NCI-H524 treated with DMSO at 0.1 percent for 48 hours (cell line): ENCODE measurements around the gene HMGA1.
"Not testable (repeated sequence)": the region's sequence is repeated elsewhere in the genome, so short reads cannot be mapped to it uniquely, and the experiment has no call there.

Experiments used
- DNase-seq: peaks from one replicate; lab custom pipeline; 2025; lab: John Stamatoyannopoulos, UW

HMGA1 gene

DNA sequence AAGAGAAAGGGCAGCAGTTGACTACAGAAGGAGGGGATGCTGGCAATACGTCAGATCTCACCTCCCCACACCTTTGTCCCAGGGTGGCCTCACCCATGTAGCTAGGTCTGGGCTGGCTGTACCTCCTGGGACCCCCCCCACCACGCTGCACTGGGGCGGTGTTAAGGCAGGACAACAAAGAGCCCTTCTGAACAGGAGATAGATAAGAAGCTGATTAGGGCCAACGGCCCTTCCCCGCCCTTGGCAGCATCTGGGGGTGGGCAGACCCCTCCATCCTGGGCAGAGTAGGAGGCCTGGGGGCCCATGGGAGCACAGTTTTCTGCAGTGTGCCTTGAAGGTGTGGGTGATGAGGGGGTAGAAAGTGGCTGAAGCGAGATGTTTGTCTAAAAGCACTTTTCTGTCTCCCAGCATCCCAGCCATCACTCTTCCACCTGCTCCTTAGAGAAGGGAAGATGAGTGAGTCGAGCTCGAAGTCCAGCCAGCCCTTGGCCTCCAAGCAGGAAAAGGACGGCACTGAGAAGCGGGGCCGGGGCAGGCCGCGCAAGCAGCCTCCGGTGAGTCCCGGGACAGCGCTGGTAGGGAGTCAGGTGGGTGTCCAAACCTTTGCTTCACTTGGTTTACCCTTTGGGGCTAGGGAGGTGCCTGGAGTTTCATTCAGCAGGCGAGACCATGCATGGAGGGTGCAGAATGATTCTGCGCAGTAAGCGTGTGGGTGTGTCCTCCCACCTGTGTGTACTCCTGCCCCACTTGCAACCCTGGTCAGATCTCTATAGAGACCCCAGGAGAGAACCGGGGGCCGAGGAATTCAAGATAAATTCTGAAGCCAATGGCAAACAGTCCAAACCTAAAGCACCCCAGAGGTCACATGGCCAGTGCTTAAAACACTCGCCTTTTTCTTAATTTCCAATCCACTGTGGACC is 3.9 kb downstream of the HMGA1 start:
- DNase-seq: no peak

DNA sequence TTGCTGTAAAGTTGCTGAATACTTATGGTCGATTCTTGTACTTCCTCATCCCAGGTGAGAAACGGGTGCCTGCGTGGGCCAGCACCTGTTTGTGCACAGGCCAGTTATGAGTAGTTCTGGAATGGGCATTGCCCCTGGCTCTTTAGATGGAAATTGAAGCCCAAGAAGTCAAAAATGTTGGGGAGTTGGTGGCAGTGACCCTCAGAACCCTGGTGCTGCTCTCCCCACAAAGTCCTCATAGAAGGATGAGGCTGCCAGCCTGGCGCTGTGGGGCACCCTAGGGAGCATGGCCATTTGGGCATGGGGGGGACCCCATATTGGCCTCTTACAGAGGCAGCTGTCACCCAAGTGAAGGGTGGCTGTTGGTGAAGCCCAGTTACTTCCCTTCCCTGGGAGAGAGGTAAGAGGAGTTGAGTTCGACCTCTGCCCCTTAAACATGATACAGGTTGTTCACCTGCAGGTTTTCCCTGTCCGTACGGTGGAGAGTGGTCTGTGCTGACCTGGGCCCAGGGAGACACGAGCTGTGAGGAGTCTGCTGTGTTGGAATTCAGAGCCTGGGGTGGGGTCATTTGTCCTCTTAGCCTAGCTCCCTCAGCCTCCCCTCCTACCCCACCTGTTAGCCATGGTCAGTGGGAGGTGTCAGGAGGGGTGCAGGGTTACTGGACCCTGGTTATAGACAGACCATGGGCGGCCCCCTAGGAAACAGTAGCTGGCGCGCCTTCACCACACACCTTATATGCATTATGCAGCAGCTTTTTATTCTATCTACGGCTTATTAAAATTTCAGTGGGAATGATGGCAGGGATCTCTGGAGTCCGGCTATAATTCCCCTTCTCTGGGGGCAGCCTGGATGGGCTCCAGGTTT is 4.9 kb downstream of the HMGA1 start:
- no peak for DNase-seq

DNA sequence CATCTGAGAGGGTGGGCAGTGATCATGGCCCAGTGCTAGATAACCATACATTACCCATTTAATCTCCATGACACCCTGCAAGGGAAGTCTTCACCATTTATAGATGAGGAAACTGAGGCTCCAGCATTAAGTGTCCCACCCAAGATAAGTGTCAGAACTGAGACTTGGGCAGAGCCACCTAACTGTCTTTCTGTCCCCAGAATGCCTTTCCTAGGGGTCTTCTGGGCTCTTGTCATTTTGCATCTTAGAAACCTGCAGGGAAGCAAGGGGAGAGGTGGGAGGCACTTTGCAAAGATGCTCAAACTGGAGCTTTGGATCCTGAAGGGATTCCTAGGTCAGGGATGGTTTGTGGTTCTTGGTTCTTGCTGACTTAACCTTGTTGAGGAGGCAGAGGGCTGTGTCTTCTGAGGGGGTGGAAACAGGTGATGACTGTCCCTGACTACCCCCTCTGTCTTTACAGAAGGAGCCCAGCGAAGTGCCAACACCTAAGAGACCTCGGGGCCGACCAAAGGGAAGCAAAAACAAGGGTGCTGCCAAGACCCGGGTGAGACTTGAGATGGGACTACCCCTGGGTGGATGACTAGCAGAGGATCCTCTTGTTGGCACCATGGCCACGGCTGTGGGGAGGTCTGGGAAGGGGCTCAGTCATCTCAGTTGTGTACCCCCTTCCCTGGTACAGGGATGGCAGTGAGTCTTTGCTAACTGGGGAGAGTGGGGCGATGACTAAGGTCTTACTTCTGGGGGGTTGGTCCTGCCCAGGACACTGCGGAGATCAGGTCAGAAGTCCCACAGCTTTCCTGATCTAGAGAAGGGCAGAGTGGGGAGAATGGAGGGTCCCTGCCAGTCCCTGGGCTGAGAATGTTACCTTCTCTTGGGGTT is 5.8 kb downstream of the HMGA1 start:
- no peak for DNase-seq

DNA sequence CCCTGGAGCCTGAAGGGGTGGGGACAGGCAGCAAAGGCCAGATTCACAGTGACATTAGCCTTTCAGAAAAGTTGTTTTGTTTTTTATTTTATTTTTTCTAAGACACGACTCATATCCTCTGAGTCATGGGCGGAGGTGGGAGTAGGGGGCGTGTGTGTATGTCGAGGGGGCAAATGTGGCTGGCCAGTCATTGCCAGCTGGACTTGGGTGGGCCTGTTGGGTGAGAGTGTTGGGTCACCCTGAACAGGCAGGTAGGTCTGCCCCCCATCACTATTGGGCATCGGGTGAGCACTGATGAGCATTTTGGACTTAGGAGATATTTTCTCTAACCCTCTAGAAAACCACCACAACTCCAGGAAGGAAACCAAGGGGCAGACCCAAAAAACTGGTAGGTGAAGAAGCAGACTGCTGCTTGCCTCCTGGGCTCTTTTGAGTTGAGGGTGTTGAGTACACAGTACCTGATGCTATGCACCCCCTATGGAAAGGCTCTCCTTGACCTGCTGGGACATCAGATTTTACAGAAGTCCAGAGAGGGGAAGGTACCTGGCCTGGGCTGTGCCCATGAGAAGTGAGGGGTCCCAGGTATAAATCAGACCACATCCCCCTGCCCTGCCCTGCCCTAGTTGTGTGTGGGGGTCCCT is 6.6 kb downstream of the HMGA1 start:
- DNase-seq: no peak

DNA sequence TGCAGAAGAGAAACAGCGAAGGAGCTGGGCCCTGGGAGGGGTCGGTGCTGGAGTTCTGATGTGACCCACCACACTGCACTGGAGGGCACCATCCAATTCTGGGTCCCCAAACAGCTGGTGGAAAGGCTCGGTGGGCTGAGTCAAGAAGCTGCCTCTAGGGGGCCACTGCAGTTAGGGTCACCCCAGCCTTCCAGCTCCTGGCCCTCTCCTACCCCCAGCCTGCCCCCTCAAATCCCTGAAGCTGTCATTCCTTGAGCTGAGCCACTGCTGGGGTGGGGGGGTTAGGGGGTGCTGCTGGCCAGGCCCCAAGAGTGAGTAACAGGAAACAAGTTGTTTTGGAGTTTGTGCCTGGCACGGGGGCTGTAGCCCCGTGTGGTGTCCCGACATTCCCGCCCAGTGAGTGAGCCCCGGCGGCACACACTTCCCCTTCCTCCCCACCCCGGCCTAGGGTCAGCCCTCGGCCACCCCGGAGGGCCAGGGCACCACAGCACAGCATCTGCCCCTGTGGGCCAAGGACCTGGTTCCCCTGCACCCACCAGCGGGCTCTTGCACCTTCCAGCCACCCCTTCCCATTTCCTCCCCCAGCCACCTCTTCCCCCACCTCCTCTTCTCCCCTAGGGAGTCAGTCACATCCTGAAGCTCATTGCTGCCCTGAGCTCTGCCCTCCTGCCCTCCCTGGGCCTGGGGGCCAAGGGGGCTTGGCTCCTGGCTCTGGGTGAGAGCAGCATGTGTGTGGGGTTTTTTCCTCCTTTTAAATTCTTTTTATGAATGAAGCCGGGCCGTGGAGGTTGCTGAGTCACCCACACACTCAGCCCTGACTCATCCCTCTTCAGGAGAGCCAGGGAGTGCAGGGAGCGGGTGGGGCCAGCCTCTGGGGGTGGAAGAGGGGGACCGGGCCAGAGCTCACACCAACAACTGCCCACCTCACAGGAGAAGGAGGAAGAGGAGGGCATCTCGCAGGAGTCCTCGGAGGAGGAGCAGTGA is 7.5 kb downstream of the HMGA1 start:
- DNase-seq: no peak

DNA sequence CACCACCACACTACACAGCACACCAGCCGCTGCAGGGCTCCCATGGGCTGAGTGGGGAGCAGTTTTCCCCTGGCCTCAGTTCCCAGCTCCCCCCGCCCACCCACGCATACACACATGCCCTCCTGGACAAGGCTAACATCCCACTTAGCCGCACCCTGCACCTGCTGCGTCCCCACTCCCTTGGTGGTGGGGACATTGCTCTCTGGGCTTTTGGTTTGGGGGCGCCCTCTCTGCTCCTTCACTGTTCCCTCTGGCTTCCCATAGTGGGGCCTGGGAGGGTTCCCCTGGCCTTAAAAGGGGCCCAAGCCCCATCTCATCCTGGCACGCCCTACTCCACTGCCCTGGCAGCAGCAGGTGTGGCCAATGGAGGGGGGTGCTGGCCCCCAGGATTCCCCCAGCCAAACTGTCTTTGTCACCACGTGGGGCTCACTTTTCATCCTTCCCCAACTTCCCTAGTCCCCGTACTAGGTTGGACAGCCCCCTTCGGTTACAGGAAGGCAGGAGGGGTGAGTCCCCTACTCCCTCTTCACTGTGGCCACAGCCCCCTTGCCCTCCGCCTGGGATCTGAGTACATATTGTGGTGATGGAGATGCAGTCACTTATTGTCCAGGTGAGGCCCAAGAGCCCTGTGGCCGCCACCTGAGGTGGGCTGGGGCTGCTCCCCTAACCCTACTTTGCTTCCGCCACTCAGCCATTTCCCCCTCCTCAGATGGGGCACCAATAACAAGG is 8.5 kb downstream of the HMGA1 start:
- DNase-seq: not testable (repeated sequence)

DNA sequence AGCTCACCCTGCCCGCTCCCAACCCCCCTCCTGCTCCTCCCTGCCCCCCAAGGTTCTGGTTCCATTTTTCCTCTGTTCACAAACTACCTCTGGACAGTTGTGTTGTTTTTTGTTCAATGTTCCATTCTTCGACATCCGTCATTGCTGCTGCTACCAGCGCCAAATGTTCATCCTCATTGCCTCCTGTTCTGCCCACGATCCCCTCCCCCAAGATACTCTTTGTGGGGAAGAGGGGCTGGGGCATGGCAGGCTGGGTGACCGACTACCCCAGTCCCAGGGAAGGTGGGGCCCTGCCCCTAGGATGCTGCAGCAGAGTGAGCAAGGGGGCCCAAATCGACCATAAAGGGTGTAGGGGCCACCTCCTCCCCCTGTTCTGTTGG is 9.1 kb downstream of the HMGA1 start:
- DNase-seq: not testable (repeated sequence)

DNA sequence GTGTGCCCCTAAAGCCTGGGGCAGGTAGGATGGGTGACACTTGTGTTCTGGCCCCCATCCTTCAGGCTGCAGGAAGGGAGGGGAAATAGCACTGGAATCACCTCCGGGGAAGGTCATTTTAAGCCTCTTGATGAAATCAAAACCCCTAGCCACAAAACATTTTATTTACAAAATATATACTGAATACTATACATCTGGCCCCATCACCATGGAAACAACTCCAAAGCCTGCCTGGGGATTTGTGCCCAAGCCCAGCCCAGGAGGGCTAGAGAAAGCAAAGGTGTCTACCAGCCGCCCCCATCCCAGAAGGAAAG is 9.5 kb downstream of the HMGA1 start:
- no peak for DNase-seq

DNA sequence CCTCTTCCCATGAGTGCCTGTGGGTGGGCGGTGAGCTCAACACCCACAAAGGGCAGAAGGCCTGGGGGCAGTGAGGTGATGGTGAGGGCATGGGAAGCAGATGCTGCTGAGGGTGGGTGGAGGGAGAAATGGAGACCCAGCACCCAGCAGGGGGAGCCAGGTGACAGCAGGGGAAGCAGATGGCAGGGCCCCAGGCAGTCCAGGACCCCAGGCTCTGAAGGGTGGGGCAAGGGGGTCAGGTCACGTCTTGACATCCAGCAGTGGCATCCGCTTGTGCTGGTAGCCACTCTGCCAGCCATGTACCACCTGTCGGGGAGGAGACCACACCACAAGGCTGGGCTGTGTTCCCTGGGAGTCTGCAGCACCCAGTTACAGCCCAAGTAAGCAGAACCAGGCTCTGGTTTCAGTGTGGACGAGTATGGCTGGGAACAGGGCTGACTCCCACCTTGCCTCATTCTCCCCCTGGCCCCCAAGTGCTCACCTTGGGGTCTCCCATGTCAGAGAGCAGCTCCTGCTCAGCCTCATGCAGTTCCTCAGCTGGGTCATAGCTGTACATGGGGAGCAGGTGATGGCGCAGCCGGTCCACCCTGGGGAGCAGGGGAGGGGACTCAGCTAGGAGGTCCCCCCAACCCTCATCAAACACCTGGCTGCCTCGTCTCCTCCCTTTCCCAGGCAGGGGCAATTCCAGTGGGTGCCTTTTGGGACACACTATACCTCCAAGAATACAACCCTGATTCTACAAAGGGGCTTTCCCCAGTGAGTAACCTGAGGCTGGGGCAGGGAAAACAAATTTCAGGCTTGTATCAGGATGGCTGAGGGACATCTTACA is 10.1 kb downstream of the HMGA1 start:
- peak; percentile 79 for DNase-seq

DNA sequence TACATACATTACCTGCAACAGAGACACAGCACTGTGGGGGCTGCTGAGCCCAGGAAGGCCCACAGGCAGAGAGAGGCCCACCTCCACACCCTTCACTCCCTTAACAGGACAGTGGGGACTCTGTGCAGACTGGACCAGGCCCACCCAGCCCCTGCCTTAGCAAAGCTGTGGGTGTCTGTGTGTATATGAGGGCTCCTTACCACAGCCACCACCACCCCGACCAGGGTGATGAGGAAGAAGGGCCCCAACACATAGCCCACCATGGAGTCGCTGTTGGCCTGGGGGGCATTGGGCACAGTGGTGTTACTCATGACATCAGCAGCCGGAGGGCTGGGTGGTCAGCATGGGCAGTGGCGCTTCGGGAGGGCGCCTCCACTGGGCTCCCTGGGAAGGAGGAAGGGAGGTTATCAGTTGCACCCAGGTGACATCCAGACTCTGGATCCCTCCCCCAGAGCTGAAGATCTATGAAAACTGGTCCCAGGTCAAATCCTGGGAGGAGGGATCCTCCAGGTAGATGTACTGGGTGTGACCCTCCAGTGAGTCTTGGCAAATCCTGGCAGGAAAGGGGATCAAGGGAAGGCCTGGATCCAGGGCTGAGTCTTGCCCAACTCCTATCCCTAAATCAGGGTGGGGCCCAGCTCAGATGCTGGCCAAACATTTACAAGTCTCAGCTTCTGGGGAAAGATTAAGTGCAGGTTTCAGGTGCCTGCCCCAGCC is 11.0 kb downstream of the HMGA1 start:
- no peak for DNase-seq

DNA sequence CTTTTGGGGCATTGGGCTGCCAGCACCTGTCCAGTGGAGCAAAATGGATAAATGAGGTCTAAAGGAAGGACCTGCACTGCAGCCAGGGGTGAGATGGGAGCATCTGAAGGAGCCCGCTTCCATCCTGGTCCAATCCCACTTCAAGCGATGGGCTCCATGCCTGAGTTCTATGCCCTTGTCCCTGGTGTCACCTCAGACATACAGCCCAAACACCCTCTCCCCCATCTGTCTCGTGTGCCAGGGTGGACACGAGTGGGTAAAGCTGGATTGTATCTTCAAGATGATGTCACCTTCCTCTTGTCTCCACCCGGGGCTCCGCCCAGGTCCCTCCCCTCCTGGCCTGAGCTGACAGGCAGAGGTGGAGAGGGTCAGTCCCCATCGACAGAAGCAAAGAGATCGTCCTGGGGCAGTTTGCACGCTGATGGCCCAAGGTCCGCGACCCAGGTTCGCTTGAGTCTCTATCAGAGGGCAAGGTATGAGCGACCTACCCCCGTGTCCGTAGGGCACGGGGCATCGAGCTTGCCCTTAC is 11.6 kb downstream of the HMGA1 start:
- no peak for DNase-seq

DNA sequence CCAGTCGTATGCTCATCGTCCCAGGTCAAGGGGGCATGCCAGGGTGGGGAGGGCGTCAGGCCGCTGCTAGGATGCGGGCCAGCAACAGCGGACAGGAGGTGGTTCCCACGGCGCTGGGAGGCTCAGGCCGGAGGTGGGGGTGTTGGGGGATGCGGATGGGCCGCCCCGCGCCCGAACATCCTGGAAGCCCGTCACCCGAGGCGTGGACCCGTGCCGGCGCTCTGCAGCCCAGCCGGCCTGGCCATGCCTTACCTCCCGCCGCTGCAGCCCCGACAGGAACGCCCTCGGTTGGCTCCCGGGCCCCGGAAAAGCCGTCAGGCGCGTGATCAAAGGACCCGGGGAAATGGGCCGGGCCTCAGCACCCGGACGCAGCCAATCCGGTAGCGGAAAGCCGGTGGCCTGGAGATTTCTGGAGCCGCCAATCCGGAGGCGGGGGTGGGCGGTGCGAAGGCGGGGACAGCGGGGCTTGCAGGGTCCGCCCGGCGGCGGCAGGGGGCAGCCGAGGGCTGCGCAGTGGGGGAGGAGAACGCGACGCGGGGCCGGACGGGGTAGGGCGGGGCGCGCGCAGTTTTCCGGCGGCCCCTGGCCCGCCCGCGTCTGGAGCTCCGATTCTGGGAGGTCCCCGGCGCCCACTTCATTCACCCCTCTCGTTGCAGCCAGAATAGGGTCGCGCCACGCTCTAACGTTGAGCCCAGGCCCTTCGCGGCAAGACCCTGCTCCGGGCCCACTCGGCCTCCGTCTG is 12.2 kb downstream of the HMGA1 start, which contains the start of gene SMIM29:
SMIM29 (minus strand) TSS at position 280 of the 742 bp plus-strand sequence. CDS start 1,215 bp downstream, outside the sequence.
- DNase-seq: peak; percentile 66

DNA sequence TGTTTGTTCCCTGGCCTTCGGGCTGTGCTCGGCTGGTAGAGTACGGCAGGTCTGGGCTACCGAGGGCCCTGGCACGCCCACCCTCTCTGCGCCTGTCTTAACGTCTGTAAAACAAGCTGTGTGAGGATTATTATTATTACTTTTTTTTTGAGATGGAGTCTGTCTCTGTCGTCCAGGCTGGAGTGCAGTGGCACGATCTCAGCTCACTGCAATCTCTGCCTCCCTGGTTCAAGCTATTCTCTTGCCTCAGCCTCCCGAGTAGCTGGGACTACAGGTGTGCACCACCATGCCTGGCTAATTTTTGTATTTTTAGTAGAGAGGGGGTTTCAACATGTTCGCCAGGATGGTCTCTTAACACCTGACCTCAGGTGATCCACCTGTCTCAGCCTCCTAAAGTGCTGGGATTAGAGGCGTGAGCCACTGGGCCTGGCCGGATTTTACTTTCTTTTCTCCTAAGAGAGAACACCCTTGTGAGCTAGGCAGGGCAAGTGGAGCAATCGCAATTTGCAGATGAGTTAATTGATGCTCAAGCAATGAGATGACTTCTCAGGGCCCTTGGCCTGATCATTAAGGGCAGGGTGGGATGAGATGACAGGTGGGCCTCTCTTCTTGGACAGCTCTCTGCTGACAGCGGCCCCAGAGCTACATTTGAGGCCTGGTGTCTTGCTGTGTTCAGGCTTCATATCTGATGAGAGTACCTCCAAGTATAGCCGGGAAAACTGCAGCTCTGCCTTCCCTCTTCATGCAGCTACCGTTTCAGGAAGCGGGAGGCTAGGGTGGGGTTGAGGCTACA is 13.0 kb downstream of the HMGA1 start:
- DNase-seq: no peak

DNA sequence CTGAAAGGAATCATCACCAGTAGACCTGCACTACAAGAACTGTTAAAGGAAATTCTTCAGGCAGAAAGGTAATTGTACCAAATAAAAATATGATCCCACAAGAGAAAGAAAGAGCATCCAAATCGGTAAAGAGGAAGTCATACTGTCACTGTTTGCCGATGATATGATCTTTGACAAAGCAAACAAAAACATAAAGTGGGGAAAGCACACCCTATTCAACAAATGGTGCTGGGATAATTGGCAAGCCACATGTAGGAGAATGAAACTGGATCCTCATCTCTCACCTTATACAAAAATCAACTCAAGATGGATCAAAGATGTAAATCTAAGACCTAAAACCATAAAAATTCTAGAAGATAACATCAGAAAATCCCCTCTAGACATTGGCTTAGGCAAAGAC is 15.7 kb downstream of the HMGA1 start:
- DNase-seq: not testable (repeated sequence)

DNA sequence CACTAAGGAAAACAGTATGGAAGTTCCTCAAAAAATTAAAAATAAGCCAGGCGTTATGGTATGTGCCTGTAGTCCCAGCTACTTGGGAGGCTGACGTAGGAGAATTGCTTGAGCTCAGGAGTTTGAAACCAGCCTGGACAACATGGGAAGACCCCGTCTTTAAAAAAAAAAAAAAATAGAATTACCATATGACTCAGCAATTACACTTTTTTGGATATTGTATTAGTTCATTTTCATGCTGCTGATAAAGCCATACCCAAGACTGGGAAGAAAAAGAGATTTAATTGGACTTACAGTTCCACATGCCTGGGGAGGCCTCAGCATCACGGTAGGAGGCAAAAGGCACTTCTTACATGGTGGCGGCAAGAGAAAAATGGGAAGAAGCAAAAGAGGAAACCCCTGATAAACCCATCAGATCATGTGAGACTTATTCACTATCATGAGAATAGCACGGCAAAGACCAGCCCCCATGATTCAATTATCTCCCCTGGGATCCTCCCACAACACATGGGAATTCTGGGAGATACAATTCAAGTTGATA is 22.9 kb downstream of the HMGA1 start:
- no peak for DNase-seq
